CD4-positive, alpha-beta T cell treated with Interleukin-12 subunit alpha and Interleukin-12 subunit beta, for 1 hour (primary cell): Measurements from ENCODE around the gene GASK1B.

Experiments used
- DNase-seq: peaks from one replicate; pipeline ENCODE4 v3.0.0-alpha.2; 2020

GASK1B gene

GRCh38 chr4:158182736-158183135, 9.9 kb upstream of the GASK1B start:
- no peak for DNase-seq

- DNase-seq: no peak
These were observed 9.1 kb upstream of the GASK1B start for GRCh38 chr4:158181906-158182305.

DNA sequence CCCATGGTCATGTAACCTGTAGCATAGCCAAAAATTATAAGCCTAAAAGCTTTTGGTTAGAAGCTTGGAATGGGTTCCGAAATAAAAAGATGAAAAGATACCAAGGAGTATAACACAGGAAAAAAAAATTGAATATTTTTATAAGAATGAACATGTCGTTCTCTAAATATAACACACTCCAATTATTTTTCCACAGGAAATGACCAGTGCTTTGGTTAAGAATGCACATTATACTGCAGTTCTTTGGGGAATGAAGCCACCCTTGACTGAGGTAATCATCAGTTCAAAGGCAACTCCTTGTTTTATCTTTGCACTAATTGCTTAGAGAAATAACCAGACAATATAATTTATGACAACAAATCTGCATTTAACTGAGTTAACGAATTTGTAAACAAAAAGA, 6.6 kb upstream of the GASK1B start:
- no peak for DNase-seq

GRCh38 chr4:158176776-158177175, 4.0 kb upstream of the GASK1B start:
- no peak for DNase-seq

DNA sequence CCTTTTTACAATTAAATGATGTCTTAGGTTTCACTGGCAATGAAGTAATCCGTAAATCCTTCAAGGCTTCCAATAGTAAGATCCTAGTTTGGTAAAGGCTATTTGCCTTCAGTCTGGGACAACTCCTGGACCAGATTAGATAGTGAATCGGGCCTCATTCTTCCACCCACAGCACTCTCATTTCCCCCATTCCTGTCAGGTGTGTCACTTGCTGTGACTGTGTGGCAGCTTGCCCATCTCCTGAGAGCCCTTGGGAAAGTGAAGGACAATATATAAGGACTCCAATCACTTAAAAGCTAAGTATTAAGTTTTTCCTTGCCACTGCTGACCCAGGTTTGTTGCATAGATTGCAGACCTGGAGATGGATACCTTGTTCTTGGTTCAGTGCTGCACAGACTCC, 3.3 kb upstream of the GASK1B start:
- DNase-seq: no peak

DNA sequence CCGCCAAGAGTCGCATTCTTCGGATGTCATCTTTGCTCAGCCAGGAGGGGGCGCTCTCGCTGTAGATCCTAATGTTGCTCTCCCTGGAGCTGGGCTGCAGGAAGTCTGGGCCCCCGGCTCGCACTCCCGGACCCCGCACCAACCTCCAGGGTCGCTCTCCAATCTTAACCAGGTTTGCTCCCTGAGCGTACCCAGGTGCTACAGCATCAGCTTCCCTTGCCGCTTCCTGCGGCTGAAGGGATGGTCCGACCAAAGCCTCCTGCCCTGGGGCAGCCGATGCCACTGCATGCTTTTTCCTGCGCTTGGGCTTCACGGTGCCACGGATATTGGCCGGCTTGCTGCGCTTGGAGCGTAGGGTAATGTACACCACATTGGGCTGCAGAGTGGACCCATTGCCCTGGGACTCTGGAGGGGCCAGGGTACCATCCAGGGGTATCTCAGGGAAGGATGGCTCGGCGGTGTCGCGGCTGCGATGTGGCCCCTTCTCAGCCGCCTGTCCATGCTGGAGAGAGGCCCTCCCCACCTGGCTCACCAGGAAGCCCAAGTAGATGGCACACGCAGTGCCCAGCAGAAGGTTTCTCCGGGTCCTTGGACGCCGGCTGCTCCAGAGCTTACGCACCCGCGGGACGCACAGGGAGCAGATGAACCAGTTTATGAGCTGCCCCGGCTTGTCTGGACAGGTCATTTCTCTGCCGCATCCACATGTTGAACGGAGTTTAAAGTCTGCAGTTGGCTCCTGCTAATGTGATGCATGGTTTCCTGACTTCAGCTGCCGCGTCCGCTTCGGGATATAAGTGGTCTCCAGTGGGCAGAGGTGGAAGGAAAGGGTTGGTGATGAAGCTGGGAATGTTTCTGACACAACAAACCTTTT, 1.9 kb downstream of the GASK1B start:
- DNase-seq: peak; percentile 5

DNA sequence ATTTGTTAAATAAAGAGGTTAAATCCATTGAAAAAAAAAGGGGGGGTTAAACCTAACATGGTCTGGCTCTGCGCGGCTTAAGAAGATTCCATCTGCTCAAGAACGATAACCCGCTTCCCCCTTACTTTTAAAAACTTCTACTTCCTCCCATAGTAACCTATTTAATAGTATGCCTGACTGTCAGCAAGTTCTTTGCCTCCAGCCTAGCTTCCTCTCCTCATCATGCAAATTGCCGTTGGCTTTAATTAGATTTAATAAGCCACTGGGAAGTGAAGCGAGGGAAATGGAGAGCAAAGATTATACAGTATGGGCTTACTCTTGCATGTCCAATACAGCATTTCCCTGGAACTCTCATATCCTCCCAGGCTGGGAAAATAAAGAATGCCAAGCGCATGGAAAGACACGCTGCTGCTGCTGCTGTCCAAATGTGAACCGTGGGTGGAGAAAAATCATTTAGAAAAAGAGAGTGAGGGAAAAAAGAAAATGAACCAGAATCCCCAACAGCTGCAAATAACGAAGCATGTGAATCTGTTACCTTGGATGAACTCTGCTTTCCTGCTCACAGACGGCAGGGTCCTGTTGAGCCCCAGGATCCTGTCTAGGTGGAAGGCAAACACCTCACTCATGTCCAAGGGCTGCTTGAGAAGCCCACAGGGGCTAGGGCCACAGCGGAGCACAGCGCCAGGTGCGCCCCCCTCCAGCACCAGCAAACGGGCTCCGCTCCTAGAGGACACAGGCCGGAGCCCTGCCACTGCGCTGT, 2.7 kb downstream of the GASK1B start:
- no peak for DNase-seq

DNA sequence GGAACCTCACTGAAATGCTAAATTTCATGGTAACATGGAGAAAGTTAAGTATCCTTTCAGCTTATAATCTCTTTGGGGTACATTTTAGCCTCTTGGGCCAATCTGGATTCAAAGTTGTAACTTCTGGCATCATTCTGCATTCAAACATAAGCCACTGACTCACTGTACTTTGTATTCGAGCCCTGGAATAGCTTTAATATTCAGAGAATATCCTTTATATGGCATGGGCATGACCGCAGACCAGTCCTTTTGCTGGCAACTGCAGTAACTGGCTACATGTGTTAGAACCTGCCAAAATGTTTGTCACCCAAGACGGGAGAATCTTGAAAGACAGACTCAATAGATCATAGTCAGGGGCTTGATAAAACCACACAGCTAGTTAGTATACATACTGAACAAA, 3.3 kb downstream of the GASK1B start:
- no peak for DNase-seq

DNA sequence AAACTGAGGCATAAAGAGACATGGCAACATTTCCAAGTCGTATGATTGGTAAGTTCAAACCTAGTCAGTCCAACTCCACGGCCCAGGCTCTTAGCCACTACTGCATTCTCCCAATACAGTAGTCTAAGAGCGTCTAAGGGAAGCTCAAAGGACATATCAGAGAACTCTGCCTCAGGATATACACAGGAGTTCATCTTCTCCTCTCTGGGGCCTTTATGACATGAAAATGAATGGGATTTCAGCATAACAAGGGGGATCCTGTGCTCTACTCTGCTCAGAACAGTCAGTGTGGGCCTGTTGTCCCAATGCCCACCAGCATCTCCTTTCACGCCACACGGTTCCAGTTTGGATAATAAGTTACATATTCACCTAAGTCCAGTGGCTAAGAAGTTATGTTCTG, 4.2 kb downstream of the GASK1B start:
- DNase-seq: no peak

GRCh38 chr4:158166701-158167100, 6.1 kb downstream of the GASK1B start:
- DNase-seq: no peak

- DNase-seq: no peak
These were observed 8.0 kb downstream of the GASK1B start for GRCh38 chr4:158164768-158165213.

- DNase-seq: no peak
These were observed 8.7 kb downstream of the GASK1B start for GRCh38 chr4:158163941-158164767.

GRCh38 chr4:158162631-158163030, 10.2 kb downstream of the GASK1B start:
- DNase-seq: no peak

DNA sequence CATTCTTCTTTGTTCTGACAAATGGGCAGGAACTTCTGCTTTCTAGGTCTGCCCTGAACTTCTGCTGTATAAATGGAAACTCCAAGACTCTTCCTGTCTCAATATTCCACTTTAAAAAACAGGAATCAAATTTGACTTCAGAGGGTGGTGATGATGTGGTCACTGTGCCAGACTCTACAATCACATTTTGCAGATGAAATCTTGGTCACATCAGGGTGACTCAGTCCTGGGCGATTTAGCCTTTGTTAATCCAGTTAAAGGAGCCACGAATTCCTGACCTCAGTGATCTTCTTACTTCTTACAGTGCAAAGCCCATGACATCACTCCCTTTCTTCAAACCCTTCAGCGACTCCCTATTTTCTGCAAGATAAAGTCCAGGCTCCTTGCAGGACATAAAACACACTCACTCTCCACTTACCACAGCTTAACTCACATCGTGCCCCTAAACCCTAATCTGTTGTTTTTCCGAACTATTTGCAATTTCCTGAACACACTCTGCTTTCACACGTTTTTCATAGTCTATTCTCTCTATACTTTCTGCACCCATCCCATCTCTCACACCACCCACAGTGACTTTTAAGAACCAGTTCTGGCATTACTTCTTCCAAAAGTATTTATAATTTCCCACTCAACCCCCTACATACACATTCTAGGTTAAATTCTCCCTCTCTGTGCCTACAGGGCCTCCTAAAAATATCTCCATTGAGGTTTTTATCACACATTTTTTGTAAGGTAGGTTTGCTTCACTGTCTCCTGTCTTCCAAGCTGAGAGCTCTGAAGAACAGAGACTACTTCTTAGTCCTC, 11.1 kb downstream of the GASK1B start:
- DNase-seq: no peak

DNA sequence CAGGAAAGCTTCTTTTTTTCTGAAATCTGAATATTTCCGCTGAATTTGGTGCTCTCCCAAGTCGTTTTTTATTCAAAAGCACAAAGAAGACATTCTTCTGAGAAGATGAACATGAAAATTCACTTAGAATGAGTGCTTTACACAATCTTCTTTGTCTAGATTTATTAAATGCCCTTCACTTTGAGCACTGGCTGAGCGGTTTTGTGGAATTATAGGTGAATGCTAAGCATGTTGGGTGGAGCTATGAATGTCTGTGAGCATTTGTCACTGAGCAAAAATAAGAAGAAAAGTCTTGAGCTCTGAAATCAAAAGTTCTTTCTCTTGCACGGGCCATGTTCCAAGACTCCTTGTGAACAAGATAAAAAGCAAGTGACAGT, 13.1 kb downstream of the GASK1B start:
- DNase-seq: no peak

GRCh38 chr4:158159054-158159717, 13.6 kb downstream of the GASK1B start:
- no peak for DNase-seq

GRCh38 chr4:158157412-158157811, 15.4 kb downstream of the GASK1B start:
- no peak for DNase-seq

DNA sequence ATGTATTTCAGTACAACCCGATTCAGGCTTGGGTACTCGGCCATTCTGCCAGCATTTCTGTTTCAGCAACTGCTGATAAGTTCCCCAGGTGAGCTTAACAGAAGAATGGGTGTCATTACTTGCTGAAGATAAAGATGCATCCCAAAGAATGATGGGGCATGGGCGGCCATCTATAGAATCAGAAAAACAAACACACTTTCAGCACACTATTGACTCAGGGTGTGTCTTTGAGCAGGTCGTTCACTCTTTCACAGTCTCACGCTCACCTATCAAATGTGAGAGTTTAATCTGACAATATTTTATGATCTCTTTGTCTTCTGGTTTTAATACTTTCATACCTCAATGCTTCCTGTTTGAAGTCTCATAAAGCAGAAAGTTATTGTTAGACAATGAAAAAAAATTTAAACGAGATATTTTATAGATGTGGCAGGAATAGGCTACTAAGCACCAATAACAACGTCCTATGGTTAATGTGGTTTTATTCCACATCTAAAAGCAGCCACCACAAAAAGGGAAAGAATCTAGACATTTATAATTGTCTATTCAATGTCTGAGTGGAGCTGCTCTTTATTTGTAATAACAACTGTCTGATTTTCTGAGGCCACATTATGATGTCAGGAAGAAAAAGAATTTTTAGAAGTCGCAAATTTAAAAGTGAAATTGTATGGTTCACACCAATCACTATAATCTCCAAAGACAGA, 17.0 kb downstream of the GASK1B start:
- no peak for DNase-seq

- no peak for DNase-seq
These were observed 25.7 kb downstream of the GASK1B start for GRCh38 chr4:158147151-158147550.

- no peak for DNase-seq
These were observed 26.1 kb downstream of the GASK1B start for GRCh38 chr4:158146736-158147135.

DNA sequence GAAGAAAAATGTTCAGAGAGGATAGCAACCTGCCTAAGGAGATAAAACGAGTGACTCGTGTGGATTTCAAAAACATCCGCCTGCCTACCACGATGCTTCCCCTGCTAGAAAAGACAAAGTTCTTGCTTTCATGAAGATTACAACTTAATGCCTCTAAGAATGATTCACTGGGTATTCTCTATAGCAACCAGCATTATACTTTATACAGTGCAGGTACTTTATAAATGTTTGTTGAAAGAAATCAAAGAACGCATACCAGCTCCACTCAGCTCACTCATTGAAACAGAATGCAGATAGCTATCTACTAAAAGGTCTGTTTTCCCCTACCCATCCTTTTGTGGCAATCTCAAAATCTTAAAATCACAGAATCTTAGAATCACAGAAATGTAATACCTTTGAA, 33.7 kb downstream of the GASK1B start:
- DNase-seq: no peak
